Glomerular endothelial cell (primary cell): ENCODE results near the gene PXDC1. TPM values are rescaled to one million over a fixed set of nuclear protein-coding genes. Genes with fewer than 3 reads are reported as not detected.

ENCODE experiments used
- DNase-seq: peaks from one replicate; pipeline ENCODE4 v3.0.0-alpha.2; 2011; ENCODE audit warnings: low read depth, low spot score; ENCODE audit errors: extremely low read depth
- total RNA-seq: library from RNA; depleted of rRNA; stranded (reverse); fragments of >200 nt; gene quantifications from 2 replicates; pipeline ENCODE4 v1.2.3, GENCODE V29; 2015

Gene PXDC1
- total RNA-seq, 1 donor from 2014 or later, result 257 TPM

DNA sequence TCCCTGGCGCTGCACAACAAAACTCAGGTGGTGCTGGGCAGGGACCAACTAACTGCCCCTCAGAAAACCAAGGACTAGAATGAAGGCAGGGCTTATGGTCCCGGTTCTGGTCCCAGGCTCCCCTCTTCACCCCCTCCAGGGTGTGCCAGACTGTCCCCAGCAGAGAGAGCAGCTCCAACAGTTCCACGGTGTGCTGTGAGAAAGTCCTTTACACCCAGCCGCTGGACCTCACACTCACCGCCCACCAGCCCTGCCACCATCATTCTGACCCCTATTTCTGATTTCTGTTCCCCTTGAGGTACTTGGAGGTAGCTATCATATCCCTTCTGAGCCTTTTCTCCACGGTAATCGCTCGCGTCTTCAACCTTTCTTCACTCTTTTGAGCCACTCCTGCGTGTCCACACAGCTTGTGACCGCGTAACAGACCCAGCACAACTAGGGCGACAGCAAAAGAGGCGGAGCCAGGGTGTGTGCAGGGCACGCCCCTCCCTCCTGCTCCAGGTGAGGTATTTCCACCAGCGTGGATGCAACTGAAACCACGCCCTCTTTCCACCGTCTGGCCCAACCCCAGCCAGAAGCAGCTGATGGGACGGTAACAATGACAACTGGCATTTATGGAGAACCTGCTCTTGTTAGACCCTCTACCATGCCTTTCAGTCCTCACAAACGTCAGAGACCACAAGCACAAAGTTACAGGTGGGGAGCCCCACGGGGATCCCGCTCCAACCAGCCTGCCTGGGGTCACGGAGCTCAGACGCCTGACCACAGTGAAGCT, 2.3 kb downstream of the PXDC1 start:
- DNase-seq, result no peak

DNA sequence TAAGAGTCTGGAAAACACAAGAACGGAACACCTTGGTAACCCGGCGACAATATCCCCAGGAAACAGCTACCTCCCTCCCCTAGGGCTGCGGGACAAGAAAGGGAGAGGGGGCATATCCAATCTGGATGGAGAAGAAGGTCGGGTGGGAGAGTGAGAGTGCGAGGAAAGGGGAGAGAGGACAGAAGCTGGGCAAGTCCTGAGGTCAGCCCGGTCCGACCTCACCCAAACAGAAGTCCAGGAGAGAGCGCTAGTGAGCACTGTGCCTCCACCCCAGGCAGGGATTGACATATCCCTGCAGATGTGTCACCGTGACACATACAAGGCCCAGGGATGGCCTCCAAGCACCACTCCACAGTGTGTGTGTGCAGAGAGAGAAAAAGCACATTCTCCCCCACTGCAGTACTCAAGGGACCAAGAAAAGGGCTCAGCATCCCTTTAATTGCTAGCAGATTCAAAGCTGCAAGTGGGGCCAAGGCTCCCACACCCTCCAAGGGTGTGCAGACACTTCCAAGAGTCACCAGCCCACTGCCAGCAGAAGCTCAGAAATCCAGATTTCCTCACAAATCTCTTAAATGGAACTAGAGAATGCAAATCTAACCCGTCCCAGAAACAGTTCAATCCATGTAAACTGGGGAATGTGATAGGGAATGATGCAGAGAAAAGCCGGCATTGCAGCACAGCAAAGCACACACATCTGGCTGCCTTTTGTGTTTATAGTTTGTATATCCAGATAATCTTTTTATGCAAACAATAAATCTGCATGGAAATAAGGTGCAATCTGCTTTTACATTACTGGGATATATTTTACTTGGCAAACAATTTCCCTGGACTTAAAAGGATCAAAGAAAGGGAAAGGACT, 3.1 kb downstream of the PXDC1 start:
- DNase-seq, result no peak

- DNase-seq, result no peak
These were observed 4.3 kb downstream of the PXDC1 start for GRCh38 chr6:3747100-3747737.

DNA sequence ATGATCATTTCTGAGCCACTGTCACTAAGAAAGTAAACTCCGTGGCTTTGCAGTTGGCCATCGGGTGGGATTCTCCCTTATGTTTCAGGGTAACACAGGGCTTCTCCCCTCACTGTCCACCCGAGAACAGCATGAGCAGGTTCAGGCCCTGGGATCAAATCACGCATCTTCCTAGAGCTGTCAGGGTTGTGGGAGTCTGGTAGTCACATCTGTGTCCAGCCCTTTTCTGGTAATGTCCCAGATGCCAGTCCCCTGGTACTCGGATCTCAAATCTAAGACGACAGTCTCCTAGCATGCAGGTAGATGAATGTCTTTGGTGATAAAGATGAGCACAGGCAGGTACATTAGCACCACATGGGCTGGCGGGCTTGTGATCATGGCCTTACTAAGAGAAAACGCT, 4.8 kb downstream of the PXDC1 start:
- no peak for DNase-seq

- no peak for DNase-seq
These were observed 5.3 kb downstream of the PXDC1 start for GRCh38 chr6:3746119-3746691.

DNA sequence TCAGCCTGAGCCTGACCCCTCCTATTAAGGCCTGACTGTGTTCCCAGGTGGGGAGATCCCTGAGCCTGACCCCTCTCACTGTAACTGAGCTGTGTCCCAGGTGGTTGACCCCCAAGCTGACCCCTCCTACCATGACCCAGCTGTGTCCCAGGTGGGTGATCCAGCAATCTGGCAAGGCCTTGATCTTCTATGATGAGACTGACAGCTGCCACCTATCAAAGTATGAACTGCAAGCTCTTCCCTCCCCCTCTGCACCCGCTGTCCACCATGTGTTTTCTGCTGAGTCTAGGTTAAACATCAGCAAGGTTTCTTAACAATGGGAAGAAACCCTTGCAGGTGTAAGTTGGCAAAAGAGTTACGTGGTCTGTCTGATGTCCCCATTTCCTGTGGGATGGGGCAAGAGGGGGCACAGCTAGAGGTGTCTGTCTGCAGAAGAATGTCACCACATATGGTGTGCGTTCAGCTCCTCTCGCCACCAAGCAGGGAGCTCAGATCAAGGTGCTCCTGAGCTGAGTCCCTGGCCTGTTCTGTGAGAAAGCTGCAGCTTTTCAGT, 5.9 kb downstream of the PXDC1 start:
- DNase-seq, result no peak

GRCh38 chr6:3744901-3745470, 6.5 kb downstream of the PXDC1 start:
- no peak for DNase-seq

GRCh38 chr6:3744211-3744900, 7.2 kb downstream of the PXDC1 start:
- no peak for DNase-seq

DNA sequence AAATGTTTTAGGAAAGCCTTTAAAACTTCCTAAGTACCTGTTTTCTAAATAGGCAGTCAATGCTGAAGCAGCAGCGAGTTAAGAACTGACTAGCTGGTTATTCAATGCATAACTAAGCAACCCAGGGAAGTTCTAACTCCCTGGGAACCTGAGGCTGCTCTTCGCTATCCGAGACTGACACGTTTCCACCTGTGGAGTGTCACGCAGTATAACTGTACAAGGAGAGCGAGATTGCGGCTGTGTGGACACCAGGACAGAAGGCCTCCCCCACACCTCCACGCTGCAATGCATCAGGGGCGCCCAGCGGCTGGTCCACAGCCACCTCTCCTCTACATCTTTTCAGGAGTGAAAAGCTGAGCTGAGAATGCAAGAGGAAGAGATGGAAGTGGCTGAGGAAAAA, 8.0 kb downstream of the PXDC1 start:
- no peak for DNase-seq

- DNase-seq, result no peak
These were observed 8.8 kb downstream of the PXDC1 start for GRCh38 chr6:3742426-3743344.

- DNase-seq, result no peak
These were observed 9.5 kb downstream of the PXDC1 start for GRCh38 chr6:3742076-3742425.

- DNase-seq, result no peak
These were observed 10.0 kb downstream of the PXDC1 start for GRCh38 chr6:3741477-3741871.

GRCh38 chr6:3740551-3741476, 10.7 kb downstream of the PXDC1 start:
- DNase-seq, result no peak

DNA sequence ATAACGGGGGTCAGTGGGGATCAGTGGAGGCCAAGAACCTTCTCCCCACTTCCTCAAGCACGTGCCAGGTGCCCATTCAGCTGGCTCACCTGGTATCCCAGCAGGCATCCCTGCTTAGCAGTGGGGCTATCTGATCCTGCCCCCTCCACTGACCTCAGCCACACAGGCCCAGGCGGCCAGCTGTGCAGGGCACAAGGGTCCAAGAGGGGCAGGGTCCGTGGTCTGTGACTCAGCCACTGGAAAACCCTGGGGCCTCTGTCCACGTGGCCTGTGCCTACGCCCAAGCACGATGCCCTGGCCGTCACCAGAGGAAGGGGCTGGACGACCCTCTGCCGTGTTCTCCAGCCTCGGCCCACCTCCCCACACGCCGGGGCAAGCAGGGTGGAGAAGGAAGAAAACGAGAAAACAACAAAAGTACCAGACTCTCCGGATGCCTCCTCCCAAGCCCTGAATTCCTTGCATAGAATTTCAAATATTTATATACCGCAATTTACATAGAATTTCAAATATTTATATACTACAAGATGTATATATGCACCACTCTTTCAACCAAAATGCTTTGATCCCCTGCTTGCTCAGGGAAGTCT, 12.1 kb downstream of the PXDC1 start:
- DNase-seq, result no peak

- DNase-seq, result no peak
These were observed 13.0 kb downstream of the PXDC1 start for GRCh38 chr6:3738381-3739131.

GRCh38 chr6:3737831-3738210, 13.7 kb downstream of the PXDC1 start:
- no peak for DNase-seq
